Measurements from ENCODE around the gene PARP8.
"Not testable (repeated sequence)": the region's sequence is repeated elsewhere in the genome, so short reads cannot be mapped to it uniquely, and the experiment has no call there.

The PARP8 gene

GRCh38 chr5:50727149-50727496 lies 60.7 kb downstream of the PARP8 start:
- DNase-seq = no peak

GRCh38 chr5:50727845-50728244 lies 61.4 kb downstream of the PARP8 start:
- no peak for DNase-seq

- DNase-seq = no peak
Observed at GRCh38 chr5:50730336-50730735, 63.9 kb downstream of the PARP8 start.

- no peak for DNase-seq
Observed at GRCh38 chr5:50730841-50731240, 64.4 kb downstream of the PARP8 start.

GRCh38 chr5:50733741-50734140 lies 67.3 kb downstream of the PARP8 start:
- no peak for DNase-seq

GRCh38 chr5:50738864-50739263 lies 72.4 kb downstream of the PARP8 start:
- DNase-seq = no peak

- DNase-seq = no peak
Observed at GRCh38 chr5:50740832-50741231, 74.4 kb downstream of the PARP8 start.

GRCh38 chr5:50744776-50745175 lies 78.3 kb downstream of the PARP8 start:
- DNase-seq = no peak

- DNase-seq = no peak
Observed at GRCh38 chr5:50745221-50745910, 78.9 kb downstream of the PARP8 start.

GRCh38 chr5:50749181-50749580 lies 82.7 kb downstream of the PARP8 start:
- no peak for DNase-seq

GRCh38 chr5:50749873-50750272 lies 83.4 kb downstream of the PARP8 start:
- DNase-seq = no peak

- DNase-seq = no peak
Observed at GRCh38 chr5:50751064-50751657, 84.7 kb downstream of the PARP8 start.

- DNase-seq = no peak
Observed at GRCh38 chr5:50752800-50753199, 86.4 kb downstream of the PARP8 start.

GRCh38 chr5:50759526-50760270 lies 93.3 kb downstream of the PARP8 start:
- no peak for DNase-seq

- DNase-seq = no peak
Observed at GRCh38 chr5:50763351-50763750, 96.9 kb downstream of the PARP8 start.

GRCh38 chr5:50763846-50764245 lies 97.4 kb downstream of the PARP8 start:
- no peak for DNase-seq

- DNase-seq = no peak
Observed at GRCh38 chr5:50766042-50766441, 99.6 kb downstream of the PARP8 start.

- no peak for DNase-seq
Observed at GRCh38 chr5:50766462-50766861, 100.0 kb downstream of the PARP8 start.

- no peak for DNase-seq
Observed at GRCh38 chr5:50766967-50767366, 100.5 kb downstream of the PARP8 start.

GRCh38 chr5:50767588-50767987 lies 101.2 kb downstream of the PARP8 start:
- DNase-seq = no peak

- DNase-seq = no peak
Observed at GRCh38 chr5:50768634-50769033, 102.2 kb downstream of the PARP8 start.

- no peak for DNase-seq
Observed at GRCh38 chr5:50770441-50770840, 104.0 kb downstream of the PARP8 start.

- DNase-seq = not testable (repeated sequence)
Observed at GRCh38 chr5:50774446-50775175, 108.2 kb downstream of the PARP8 start.

- DNase-seq = no peak
Observed at GRCh38 chr5:50786073-50786472, 119.6 kb downstream of the PARP8 start.

Data from NCI-H1105 (cell line).